ENCODE results near the gene KIF3C.
"Not testable (repeated sequence)": the region's sequence is repeated elsewhere in the genome, so short reads cannot be mapped to it uniquely, and the experiment has no call there.

Gene KIF3C

GRCh38 chr2:25998816-25999383, 16.6 kb upstream of the KIF3C start:
- DNase-seq, result not testable (repeated sequence)

GRCh38 chr2:25996844-25997243, 14.5 kb upstream of the KIF3C start:
- no peak for DNase-seq

- DNase-seq, result no peak
These were observed 12.2 kb upstream of the KIF3C start for GRCh38 chr2:25994509-25994908.

- no peak for DNase-seq
These were observed 10.8 kb upstream of the KIF3C start for GRCh38 chr2:25993049-25993448.

- no peak for DNase-seq
These were observed 10.3 kb upstream of the KIF3C start for GRCh38 chr2:25992556-25992955.

- no peak for DNase-seq
These were observed 9.7 kb upstream of the KIF3C start for GRCh38 chr2:25991965-25992364.

- DNase-seq, result no peak
These were observed 6.9 kb upstream of the KIF3C start for GRCh38 chr2:25989154-25989553.

- DNase-seq, result no peak
These were observed 5.8 kb upstream of the KIF3C start for GRCh38 chr2:25988134-25988533.

GRCh38 chr2:25983735-25984134, 1.4 kb upstream of the KIF3C start:
- no peak for DNase-seq

- no peak for DNase-seq
These were observed 627 bp upstream of the KIF3C start for GRCh38 chr2:25982968-25983280.

GRCh38 chr2:25981596-25982272, 563 bp downstream of the KIF3C start:
- DNase-seq, result no peak

- DNase-seq, result no peak
These were observed 1.3 kb downstream of the KIF3C start for GRCh38 chr2:25980951-25981350.

- no peak for DNase-seq
These were observed 2.0 kb downstream of the KIF3C start for GRCh38 chr2:25980076-25980887.

GRCh38 chr2:25979001-25979400, 3.3 kb downstream of the KIF3C start:
- DNase-seq, result no peak

- no peak for DNase-seq
These were observed 4.5 kb downstream of the KIF3C start for GRCh38 chr2:25977768-25978167.

- no peak for DNase-seq
These were observed 5.1 kb downstream of the KIF3C start for GRCh38 chr2:25976983-25977741.

GRCh38 chr2:25972049-25972823, 10.1 kb downstream of the KIF3C start:
- DNase-seq, result no peak

- no peak for DNase-seq
These were observed 10.7 kb downstream of the KIF3C start for GRCh38 chr2:25971596-25971995.

GRCh38 chr2:25966531-25967270, 15.6 kb downstream of the KIF3C start:
- DNase-seq, result no peak

GRCh38 chr2:25964891-25965290, 17.4 kb downstream of the KIF3C start:
- no peak for DNase-seq

- no peak for DNase-seq
These were observed 21.4 kb downstream of the KIF3C start for GRCh38 chr2:25960920-25961319.

GRCh38 chr2:25960396-25960795, 21.9 kb downstream of the KIF3C start:
- DNase-seq, result no peak

All from activated naive CD4-positive, alpha-beta T cell treated with Interleukin-2 at 50 U/mL for 16 hours (primary cell).